Sigmoid colon (tissue), 4 donors: ENCODE data around the gene NXPH4.

Experiments
- CTCF ChIP-seq, 4 experiments: fragments of 450-650 bp in 3 of 4; fragments of 200-600 bp in 1 of 4; IDR thresholded peaks; one replicate each; pipeline ENCODE4 v1.5.1; 2016 to 2019; ENCODE audit warnings: antibody characterized with exemption in 4 of 4, mild to moderate bottlenecking in 3 of 4, moderate library complexity in 2 of 4
- EP300 ChIP-seq, 4 donors: sonication (generic); formaldehyde crosslinking; IDR thresholded peaks; one replicate each; pipeline ENCODE4 v1.6.1; 2017; ENCODE audit warnings: antibody characterized with exemption in 4 of 4
- POLR2A ChIP-seq, 2 donors: fragments of 450-650 bp; IDR thresholded peaks; one replicate each; pipeline ENCODE4 v1.6.1; 2016; ENCODE audit warnings: antibody characterized with exemption in 2 of 2, mild to moderate bottlenecking in 2 of 2, moderate library complexity in 2 of 2
- POLR2AphosphoS5 ChIP-seq, 4 donors: sonication (generic); formaldehyde crosslinking; IDR thresholded peaks; one replicate each; pipeline ENCODE4 v1.6.1; 2017; ENCODE audit warnings: antibody characterized with exemption in 4 of 4

GRCh38 chr12:57180321-57180989 lies 36.1 kb upstream of the NXPH4 start:
- no peak for TF ChIP-seq POLR2A (IDR thresholded peaks at IDR 0.05)
- TF ChIP-seq CTCF (IDR thresholded peaks at IDR 0.05) = no peak
- no peak for TF ChIP-seq POLR2AphosphoS5 (IDR thresholded peaks at IDR 0.05)
- no peak for TF ChIP-seq EP300 (IDR thresholded peaks at IDR 0.05)
